Measurements from ENCODE around the gene SMTN.
"Not testable (repeated sequence)": the region's sequence is repeated elsewhere in the genome, so short reads cannot be mapped to it uniquely, and the experiment has no call there.

GRCh38 chr22:31059663-31060062, 21.5 kb upstream of the SMTN start:
- not testable (repeated sequence) for TF ChIP-seq CTCF, POLR2A (IDR thresholded peaks at IDR 0.05)

Data from upper lobe of left lung (tissue), 4 donors.